RPMI7951 (cell line): Measurements from ENCODE around the gene IGF2. TPM values are rescaled to one million over a fixed set of nuclear protein-coding genes. Genes with fewer than 3 reads are reported as not detected.

Source experiments
- DNase-seq: peaks from one replicate; pipeline ENCODE4 v3.0.0-alpha.2; 2012; ENCODE audit warnings: low read depth
- total RNA-seq: library from RNA; depleted of rRNA; stranded (reverse); fragments of >200 nt; shearing (Covaris generic); gene quantifications from 2 replicates; pipeline ENCODE4 v1.2.3, GENCODE V29; 2014

IGF2 gene
- total RNA-seq, 1 experiment from 2014 or later: not detected

GRCh38 chr11:2169626-2170570 is 30.7 kb upstream of the IGF2 start:
- DNase-seq: no peak

- no peak for DNase-seq
Measured at GRCh38 chr11:2169005-2169378, 29.8 kb upstream of the IGF2 start.

- no peak for DNase-seq
Measured at GRCh38 chr11:2168286-2169004, 29.3 kb upstream of the IGF2 start.

GRCh38 chr11:2167141-2168045 is 28.2 kb upstream of the IGF2 start:
- no peak for DNase-seq

GRCh38 chr11:2166091-2166851 is 27.1 kb upstream of the IGF2 start:
- DNase-seq: no peak

- DNase-seq: no peak
Measured at GRCh38 chr11:2165571-2165970, 26.4 kb upstream of the IGF2 start.

- DNase-seq: no peak
Measured at GRCh38 chr11:2164861-2165555, 25.8 kb upstream of the IGF2 start.

- DNase-seq: no peak
Measured at GRCh38 chr11:2164081-2164480, 24.9 kb upstream of the IGF2 start.

- DNase-seq: no peak
Measured at GRCh38 chr11:2163428-2163978, 24.3 kb upstream of the IGF2 start.

GRCh38 chr11:2160736-2161259 is 21.6 kb upstream of the IGF2 start, which contains the start of gene INS:
TSS of gene INS (minus strand) at chr11:2161209. CDS start at chr11:2160971, 238 bp downstream.
- no peak for DNase-seq

- no peak for DNase-seq
Measured at GRCh38 chr11:2159536-2160413, 20.6 kb upstream of the IGF2 start.

- DNase-seq: no peak
Measured at GRCh38 chr11:2158966-2159365, 19.8 kb upstream of the IGF2 start.

- DNase-seq: no peak
Measured at GRCh38 chr11:2158296-2158737, 19.1 kb upstream of the IGF2 start.

- DNase-seq: no peak
Measured at GRCh38 chr11:2157294-2158040, 18.3 kb upstream of the IGF2 start.

GRCh38 chr11:2156416-2157182 is 17.4 kb upstream of the IGF2 start:
- DNase-seq: peak; percentile 37

- no peak for DNase-seq
Measured at GRCh38 chr11:2155511-2155910, 16.3 kb upstream of the IGF2 start.

GRCh38 chr11:2154889-2155288 is 15.7 kb upstream of the IGF2 start:
- DNase-seq: no peak
